OCI-M2 (cell line): ENCODE measurements around the gene TACC2.

Source experiments
- DNase-seq: peaks from one replicate; lab custom pipeline; 2025; ENCODE audit not compliant: unreplicated experiment; lab: John Stamatoyannopoulos, UW

The TACC2 gene

GRCh38 chr10:122210481-122211265 is 221.7 kb downstream of the TACC2 start:
- DNase-seq = no peak

GRCh38 chr10:122213364-122213763 is 224.4 kb downstream of the TACC2 start:
- DNase-seq = no peak

GRCh38 chr10:122213766-122214165 is 224.8 kb downstream of the TACC2 start:
- no peak for DNase-seq

GRCh38 chr10:122216047-122216446 is 227.1 kb downstream of the TACC2 start:
- no peak for DNase-seq

- DNase-seq = no peak
Observed at GRCh38 chr10:122219340-122219739, 230.4 kb downstream of the TACC2 start.

GRCh38 chr10:122220736-122221135 is 231.8 kb downstream of the TACC2 start:
- DNase-seq = no peak

- no peak for DNase-seq
Observed at GRCh38 chr10:122221958-122222357, 233.0 kb downstream of the TACC2 start.

- no peak for DNase-seq
Observed at GRCh38 chr10:122222638-122223037, 233.7 kb downstream of the TACC2 start.

GRCh38 chr10:122224159-122224558 is 235.2 kb downstream of the TACC2 start:
- DNase-seq = no peak

GRCh38 chr10:122225330-122225729 is 236.4 kb downstream of the TACC2 start:
- DNase-seq = no peak

GRCh38 chr10:122227754-122228153 is 238.8 kb downstream of the TACC2 start:
- DNase-seq = no peak

GRCh38 chr10:122229666-122230065 is 240.7 kb downstream of the TACC2 start:
- DNase-seq = no peak

GRCh38 chr10:122230222-122230621 is 241.3 kb downstream of the TACC2 start:
- no peak for DNase-seq

- no peak for DNase-seq
Observed at GRCh38 chr10:122232769-122233168, 243.8 kb downstream of the TACC2 start.

GRCh38 chr10:122233857-122234348 is 244.9 kb downstream of the TACC2 start:
- no peak for DNase-seq

- no peak for DNase-seq
Observed at GRCh38 chr10:122234416-122234815, 245.5 kb downstream of the TACC2 start.

GRCh38 chr10:122236690-122237306 is 247.8 kb downstream of the TACC2 start:
- DNase-seq = no peak

- DNase-seq = no peak
Observed at GRCh38 chr10:122237331-122237990, 248.5 kb downstream of the TACC2 start.

- DNase-seq = no peak
Observed at GRCh38 chr10:122239578-122240257, 250.8 kb downstream of the TACC2 start.

GRCh38 chr10:122240401-122240800 is 251.4 kb downstream of the TACC2 start:
- no peak for DNase-seq

GRCh38 chr10:122241836-122242235 is 252.9 kb downstream of the TACC2 start:
- no peak for DNase-seq
